Vagina (tissue), 2 donors: ENCODE results near the gene SLC9A7. TPM values are rescaled to one million over a fixed set of nuclear protein-coding genes. Genes with fewer than 3 reads are reported as not detected.

Experiments used
- DNase-seq, 2 donors: peaks; one replicate each; pipeline ENCODE4 v3.0.0-alpha.2; 2017; ENCODE audit errors: extremely low spot score in 2 of 2
- H3K27ac ChIP-seq: fragments of 200-600 bp; sonication (generic); one replicate; pipeline ENCODE4 v1.5.1; 2019
- H3K27me3 ChIP-seq: fragments of 200-600 bp; sonication (generic); one replicate; pipeline ENCODE4 v1.5.1; 2019
- H3K36me3 ChIP-seq, 2 donors: fragments of 200-600 bp; sonication (generic); one replicate each; pipeline ENCODE4 v1.5.1; 2017 to 2019
- H3K4me1 ChIP-seq: fragments of 200-600 bp; sonication (generic); one replicate; pipeline ENCODE4 v1.5.1; 2019
- H3K4me3 ChIP-seq, 2 donors: fragments of 200-600 bp; sonication (generic); 1 replicate in 1 of 2; 2 replicates in 1 of 2; pipeline ENCODE4 v1.5.1; 2016 to 2019
- H3K9me3 ChIP-seq: fragments of 200-600 bp; sonication (generic); one replicate; pipeline ENCODE4 v1.5.1; 2019
- CTCF ChIP-seq, 3 experiments: fragments of 450-650 bp in 2 of 3; fragments of 200-600 bp in 1 of 3; sonication (generic) in 1 of 3; IDR thresholded peaks; one replicate each; pipeline ENCODE4 v1.5.1; 2017 to 2019; ENCODE audit warnings: antibody characterized with exemption in 3 of 3, mild to moderate bottlenecking in 2 of 3, moderate library complexity in 2 of 3
- POLR2A ChIP-seq, 2 donors: fragments of 450-650 bp; IDR thresholded peaks; one replicate each; pipeline ENCODE4 v1.6.1; 2017; ENCODE audit warnings: antibody characterized with exemption in 2 of 2, mild to moderate bottlenecking in 2 of 2, moderate library complexity in 2 of 2
- POLR2AphosphoS5 ChIP-seq, 2 donors: sonication (generic); formaldehyde crosslinking; IDR thresholded peaks; one replicate each; pipeline ENCODE4 v1.9.0; 2017; ENCODE audit warnings: antibody characterized with exemption in 2 of 2, mild to moderate bottlenecking in 2 of 2, low read depth in 1 of 2; ENCODE audit not compliant: insufficient read depth in 1 of 2
- intact Hi-C: fragments of 100-400 bp; cut with DNase I; formaldehyde crosslinking; loops from one replicate; pipeline ENCODE4 v1.15.1; 2023
- total RNA-seq: library from RNA; depleted of rRNA; stranded (reverse); fragments of >200 nt; gene quantifications from one replicate; pipeline ENCODE4 v1.2.3, GENCODE V29; 2016

SLC9A7 gene
- total RNA-seq, 1 donor from 2014 or later: 4.2 TPM

- no peak overlapping the region for H3K4me3 ChIP-seq
- H3K36me3 ChIP-seq: no peaks in the 10 kb centered on the region
- intact Hi-C loops: no loop called here
- H3K27me3 ChIP-seq: no peaks in the 10 kb centered on the region
- no peaks in the 10 kb centered on the region for H3K9me3 ChIP-seq
- TF ChIP-seq CTCF (IDR thresholded peaks at IDR 0.05) (no peak), POLR2AphosphoS5 (IDR thresholded peaks at IDR 0.05; ENCODE audit: insufficient read depth in 1 of 2, low read depth in 1 of 2) (no peak), POLR2A (IDR thresholded peaks at IDR 0.05) (no peak)
- H3K27ac ChIP-seq: no peak overlapping the region
- no peaks in the 10 kb centered on the region for H3K4me1 ChIP-seq
- DNase-seq: no peak
Observed at GRCh38 chrX:46739736-46740135, 19.2 kb downstream of the SLC9A7 start.

- Histone ChIP-seq H3K4me3 (no peak overlapping the region), H3K36me3 (no peaks in the 10 kb centered on the region), H3K9me3 (no peaks in the 10 kb centered on the region), H3K27ac (no peak overlapping the region), H3K4me1 (no peaks in the 10 kb centered on the region), H3K27me3 (no peaks in the 10 kb centered on the region)
- TF ChIP-seq POLR2AphosphoS5 (IDR thresholded peaks at IDR 0.05; ENCODE audit: insufficient read depth in 1 of 2, low read depth in 1 of 2) (no peak), POLR2A (IDR thresholded peaks at IDR 0.05) (no peak), CTCF (IDR thresholded peaks at IDR 0.05) (no peak)
- intact Hi-C loops: no loop called here
- DNase-seq: no peak
Observed at GRCh38 chrX:46737462-46737861, 21.5 kb downstream of the SLC9A7 start.

GRCh38 chrX:46737041-46737440 lies 21.9 kb downstream of the SLC9A7 start:
- no peaks in the 10 kb centered on the region for H3K4me1 ChIP-seq

GRCh38 chrX:46735622-46736021 lies 23.3 kb downstream of the SLC9A7 start:
- no peak overlapping the region for H3K4me3 ChIP-seq
- H3K9me3 ChIP-seq: no peaks in the 10 kb centered on the region
- TF ChIP-seq CTCF (IDR thresholded peaks at IDR 0.05): no peak
- TF ChIP-seq POLR2AphosphoS5 (IDR thresholded peaks at IDR 0.05; ENCODE audit: insufficient read depth in 1 of 2, low read depth in 1 of 2): no peak
- TF ChIP-seq POLR2A (IDR thresholded peaks at IDR 0.05): no peak
- intact Hi-C loops: no loop called here
- DNase-seq: no peak
- no peaks in the 10 kb centered on the region for H3K36me3 ChIP-seq
- H3K4me1 ChIP-seq: no peaks in the 10 kb centered on the region
- no peaks in the 10 kb centered on the region for H3K27me3 ChIP-seq
- H3K27ac ChIP-seq: no peak overlapping the region

More at GRCh38 chrX:46737041-46737440, 21.9 kb downstream of the SLC9A7 start:
- no peaks in the 10 kb centered on the region for H3K27me3 ChIP-seq
- no peak for TF ChIP-seq POLR2A (IDR thresholded peaks at IDR 0.05)
- no peak for TF ChIP-seq CTCF (IDR thresholded peaks at IDR 0.05)
- no peak for TF ChIP-seq POLR2AphosphoS5 (IDR thresholded peaks at IDR 0.05; ENCODE audit: insufficient read depth in 1 of 2, low read depth in 1 of 2)
- intact Hi-C loops: no loop called here
- H3K9me3 ChIP-seq: no peaks in the 10 kb centered on the region
- no peak overlapping the region for H3K4me3 ChIP-seq
- no peak for DNase-seq
- H3K36me3 ChIP-seq: no peaks in the 10 kb centered on the region
- H3K27ac ChIP-seq: no peak overlapping the region

- Histone ChIP-seq H3K4me1 (no peaks in the 10 kb centered on the region), H3K9me3 (no peaks in the 10 kb centered on the region), H3K36me3 (no peaks in the 10 kb centered on the region), H3K27me3 (no peaks in the 10 kb centered on the region), H3K4me3 (no peak overlapping the region), H3K27ac (no peak overlapping the region)
- DNase-seq: no peak
- intact Hi-C loops: no loop called here
- TF ChIP-seq POLR2AphosphoS5 (IDR thresholded peaks at IDR 0.05; ENCODE audit: insufficient read depth in 1 of 2, low read depth in 1 of 2) (no peak), POLR2A (IDR thresholded peaks at IDR 0.05) (no peak), CTCF (IDR thresholded peaks at IDR 0.05) (no peak)
Observed at GRCh38 chrX:46733226-46733625, 25.7 kb downstream of the SLC9A7 start.
